Measurements from ENCODE around the gene GAL3ST1. TPM values are rescaled to one million over a fixed set of nuclear protein-coding genes. Genes with fewer than 3 reads are reported as not detected.
"Not testable (repeated sequence)": the region's sequence is repeated elsewhere in the genome, so short reads cannot be mapped to it uniquely, and the experiment has no call there.

The GAL3ST1 gene
- not detected in 2 replicates for total RNA-seq
- polyA plus RNA-seq (2012): 0.06 TPM

DNA sequence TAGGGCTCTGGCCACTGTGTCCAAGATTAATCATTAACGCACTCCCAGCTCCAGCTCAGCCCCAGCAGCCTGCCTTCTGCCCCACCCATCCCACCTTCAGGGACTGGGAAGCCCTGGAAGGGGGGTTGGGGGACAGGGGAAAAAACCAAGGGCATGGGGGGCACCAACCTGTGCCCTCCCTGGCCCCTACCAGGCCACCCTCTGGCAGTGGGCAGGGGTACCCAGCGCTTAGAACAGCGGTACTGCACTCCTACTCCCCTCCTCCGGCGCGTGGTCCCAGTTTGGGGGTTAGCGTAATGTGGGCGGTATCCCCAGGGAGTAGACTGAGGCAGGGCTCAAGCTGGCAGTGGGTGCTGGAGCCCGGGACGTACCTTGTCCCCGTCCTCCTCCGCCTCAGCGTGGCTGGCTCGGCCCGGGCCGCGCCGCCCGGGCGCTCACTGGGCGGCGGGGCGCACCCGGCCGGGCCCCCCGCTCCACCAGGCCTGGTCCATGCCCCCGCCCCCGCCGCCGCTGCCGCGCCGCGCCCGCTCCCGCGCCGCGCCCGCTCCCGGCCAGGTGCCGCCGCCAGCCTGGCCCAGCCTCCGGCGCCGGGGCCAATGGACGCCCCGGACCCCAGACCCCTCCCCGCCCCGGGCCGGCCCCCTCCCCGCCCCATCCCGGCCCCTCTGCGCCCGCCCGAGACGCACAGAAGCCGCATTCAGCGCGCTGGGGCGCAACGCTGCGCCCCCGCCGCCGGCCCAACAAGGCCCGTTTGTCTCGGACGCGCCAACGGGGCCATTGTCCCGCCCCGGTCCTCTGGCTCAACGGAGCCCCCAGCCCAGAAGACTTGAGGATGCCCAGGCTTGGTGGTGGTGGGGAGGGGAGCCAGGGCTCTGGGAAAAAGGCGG, at the start of gene GAL3ST1:
Gene GAL3ST1 (minus strand): TSS at position 571 of the 887 bp plus-strand sequence. CDS start 17,273 bp downstream, outside the sequence.
- DNase-seq (ENCODE audit: low read depth): no peak

DNA sequence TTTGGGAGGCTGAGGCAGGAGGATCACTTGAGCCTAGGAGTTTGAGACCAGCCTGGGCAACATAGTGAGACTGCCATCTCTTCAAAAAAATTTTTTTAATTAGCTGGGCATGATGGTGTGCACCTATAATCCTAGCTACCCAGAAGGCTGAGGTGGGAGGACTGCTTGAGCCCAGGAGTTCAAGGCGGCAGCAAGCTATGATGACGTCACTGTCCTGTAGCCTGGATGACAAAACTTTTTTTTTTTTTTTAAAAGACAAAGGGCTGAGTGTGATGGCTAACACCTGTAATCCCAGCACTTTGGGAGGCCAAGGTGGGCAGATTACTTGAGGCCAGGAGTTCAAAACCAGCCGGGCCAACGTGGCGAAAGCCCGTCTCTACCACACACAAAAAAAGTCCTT, 45.4 kb upstream of the GAL3ST1 start:
- DNase-seq (ENCODE audit: low read depth): not testable (repeated sequence)

DNA sequence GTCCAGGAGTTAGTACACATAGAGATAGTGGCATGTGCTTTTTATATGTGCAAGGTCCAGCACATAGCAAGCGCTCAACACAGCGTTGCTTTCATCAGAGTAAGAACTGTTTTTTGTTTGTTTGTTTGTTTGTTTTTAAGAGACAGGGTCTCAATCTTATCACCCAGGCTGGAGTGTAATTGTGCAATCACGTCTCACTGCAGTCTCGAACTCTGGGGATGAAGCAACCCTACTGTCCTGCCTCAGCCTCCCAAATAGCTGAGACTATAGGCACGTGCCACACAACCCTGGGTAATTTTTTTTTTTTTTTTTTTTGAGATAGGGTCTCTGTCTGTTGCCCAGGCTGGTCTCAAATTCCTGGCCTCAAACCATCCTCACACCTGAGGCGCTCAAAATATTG, 43.4 kb upstream of the GAL3ST1 start:
- no peak for DNase-seq (ENCODE audit: low read depth)

- DNase-seq (ENCODE audit: low read depth): no peak
These were observed 41.1 kb upstream of the GAL3ST1 start for GRCh38 chr22:30615543-30615954.

DNA sequence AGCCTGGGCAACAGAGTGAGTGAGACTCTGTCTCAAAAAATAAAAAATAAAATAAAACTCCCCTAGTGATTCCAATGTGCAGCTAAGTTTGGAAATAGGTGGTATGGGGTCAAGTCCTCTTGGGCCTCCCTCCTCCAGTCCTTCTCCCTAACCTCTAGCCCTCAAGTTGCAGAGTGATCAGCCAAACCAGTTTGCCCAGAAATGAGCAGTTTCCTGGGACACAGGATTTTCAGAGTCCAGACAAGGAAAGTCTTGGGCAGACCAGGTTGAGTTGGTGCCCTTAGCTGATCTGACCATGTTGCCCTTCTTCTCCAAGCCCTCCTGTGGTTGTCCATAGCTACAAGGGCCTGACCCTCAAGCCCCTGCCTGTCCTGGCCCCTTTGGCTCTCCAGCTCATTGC, 40.4 kb upstream of the GAL3ST1 start:
- DNase-seq (ENCODE audit: low read depth): no peak

DNA sequence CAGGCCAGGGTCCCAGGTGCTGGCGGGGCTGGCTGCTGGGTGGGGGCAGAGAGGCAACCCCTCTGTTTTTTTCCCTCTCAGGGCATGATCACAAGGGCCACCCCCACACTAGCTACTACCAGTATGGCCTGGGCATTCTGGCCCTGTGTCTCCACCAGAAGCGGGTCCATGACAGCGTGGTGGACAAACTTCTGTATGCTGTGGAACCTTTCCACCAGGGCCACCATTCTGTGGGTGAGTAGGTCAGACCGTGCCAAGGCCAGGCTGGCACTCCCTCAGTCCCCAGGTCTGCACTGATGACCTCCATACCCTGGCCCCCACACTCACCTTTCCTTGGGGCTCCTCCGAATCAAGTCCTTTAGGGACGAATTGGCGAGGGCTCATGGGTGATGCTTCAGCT, 39.8 kb upstream of the GAL3ST1 start:
- DNase-seq (ENCODE audit: low read depth): no peak

- DNase-seq (ENCODE audit: low read depth): no peak
These were observed 38.3 kb upstream of the GAL3ST1 start for GRCh38 chr22:30612789-30613188.

GRCh38 chr22:30611197-30611596, 36.7 kb upstream of the GAL3ST1 start:
- DNase-seq (ENCODE audit: low read depth): no peak

GRCh38 chr22:30610299-30610698, 35.8 kb upstream of the GAL3ST1 start:
- no peak for DNase-seq (ENCODE audit: low read depth)

GRCh38 chr22:30609260-30610185, 35.1 kb upstream of the GAL3ST1 start:
- peak; percentile 91 for DNase-seq (ENCODE audit: low read depth)

DNA sequence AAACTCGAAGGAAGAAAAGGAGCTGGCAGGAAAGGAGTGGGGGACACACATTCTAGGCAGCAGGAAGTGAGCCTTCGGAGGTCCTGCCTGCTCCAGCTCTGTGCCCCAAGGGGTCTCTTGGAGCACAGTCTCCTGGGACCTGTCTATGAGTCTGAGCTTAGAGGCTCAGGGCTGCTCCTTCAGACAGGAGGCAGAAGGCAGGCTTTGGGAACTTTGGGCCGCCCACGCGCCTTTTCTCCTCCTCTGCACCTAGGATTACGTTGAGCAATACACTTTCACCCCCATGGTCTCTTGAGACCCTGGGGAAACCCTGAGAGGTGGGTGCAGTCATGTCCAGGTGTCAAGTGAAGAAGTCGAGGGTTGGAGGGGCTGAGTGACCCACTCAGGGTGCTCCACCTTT, 33.5 kb upstream of the GAL3ST1 start:
- DNase-seq (ENCODE audit: low read depth): no peak

- DNase-seq (ENCODE audit: low read depth): no peak
These were observed 33.0 kb upstream of the GAL3ST1 start for GRCh38 chr22:30607300-30607930.

- DNase-seq (ENCODE audit: low read depth): peak; percentile 83
These were observed 32.2 kb upstream of the GAL3ST1 start, which contains the start of gene TCN2 for GRCh38 chr22:30606455-30607299. TSS of gene TCN2 (plus strand) at chr22:30607174. CDS start at chr22:30607332, 158 bp downstream.

DNA sequence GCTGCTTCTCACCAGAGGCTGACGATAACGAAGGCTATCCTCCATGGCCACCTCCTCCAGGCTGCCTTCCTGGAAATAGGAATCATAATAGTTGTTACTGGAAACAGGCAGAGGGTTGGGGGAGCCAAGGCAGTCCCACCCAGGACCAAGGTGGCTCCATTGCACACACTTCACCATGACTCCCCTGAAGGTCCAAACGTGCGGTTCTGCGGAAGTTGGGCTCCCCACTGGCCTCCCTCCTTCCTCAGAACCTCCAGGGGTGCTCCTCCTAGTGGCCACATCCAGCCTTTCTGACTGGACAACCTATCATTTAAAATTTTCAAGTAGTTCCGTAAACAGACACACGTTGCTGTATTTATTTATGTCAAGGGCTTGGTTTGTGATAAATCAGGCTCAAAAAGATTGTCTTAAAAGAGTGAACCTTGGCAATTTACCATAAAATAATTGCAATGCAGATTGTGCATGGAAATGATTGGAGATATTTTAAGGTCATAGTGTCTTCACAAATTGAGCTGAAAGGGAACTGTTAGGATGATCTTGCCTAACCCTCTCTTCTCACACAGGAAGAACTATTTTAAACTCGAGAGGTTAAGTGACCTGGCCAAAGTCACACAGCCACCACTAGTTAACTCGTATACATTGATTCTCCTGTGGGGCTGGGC, 31.1 kb upstream of the GAL3ST1 start:
- DNase-seq (ENCODE audit: low read depth): peak; percentile 57

DNA sequence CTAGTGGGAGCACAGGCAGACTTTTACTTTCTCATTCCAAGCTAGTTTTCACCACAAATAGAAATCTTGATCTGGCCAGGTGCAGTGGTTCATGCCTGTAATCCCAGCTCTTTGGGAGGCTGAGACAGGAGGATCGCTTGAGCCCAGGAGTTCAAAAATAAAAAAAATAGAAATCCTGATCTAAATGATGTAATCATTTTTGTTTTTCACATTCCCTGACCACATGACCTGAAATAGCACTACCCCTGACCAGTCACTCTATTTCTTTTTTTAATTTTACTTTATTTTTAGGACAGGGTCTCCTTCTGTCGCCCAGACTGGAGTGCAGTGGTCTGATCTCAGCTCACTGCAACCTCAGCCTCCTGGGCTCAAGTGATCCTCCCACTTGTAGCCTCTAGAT, 30.3 kb upstream of the GAL3ST1 start:
- DNase-seq (ENCODE audit: low read depth): no peak

DNA sequence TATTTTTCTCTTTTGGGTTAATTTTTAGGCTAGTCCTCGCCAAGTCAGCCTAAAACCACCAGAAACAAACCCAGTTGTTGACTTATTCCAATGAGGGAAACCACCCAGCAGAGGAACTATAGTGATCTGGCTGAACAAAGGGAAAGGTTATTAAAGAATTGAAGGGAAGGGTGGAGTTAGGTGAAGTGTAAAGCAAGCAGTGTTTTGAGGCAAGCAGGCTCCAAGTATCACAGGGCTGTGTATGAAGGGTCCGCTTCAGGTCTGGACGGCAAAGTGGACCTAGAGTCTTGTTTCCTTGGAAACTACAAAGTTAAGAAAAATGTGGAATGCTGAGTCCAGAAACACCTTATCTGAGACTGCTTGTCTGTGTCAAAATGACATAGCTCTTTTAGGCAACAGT, 29.3 kb upstream of the GAL3ST1 start:
- no peak for DNase-seq (ENCODE audit: low read depth)

DNA sequence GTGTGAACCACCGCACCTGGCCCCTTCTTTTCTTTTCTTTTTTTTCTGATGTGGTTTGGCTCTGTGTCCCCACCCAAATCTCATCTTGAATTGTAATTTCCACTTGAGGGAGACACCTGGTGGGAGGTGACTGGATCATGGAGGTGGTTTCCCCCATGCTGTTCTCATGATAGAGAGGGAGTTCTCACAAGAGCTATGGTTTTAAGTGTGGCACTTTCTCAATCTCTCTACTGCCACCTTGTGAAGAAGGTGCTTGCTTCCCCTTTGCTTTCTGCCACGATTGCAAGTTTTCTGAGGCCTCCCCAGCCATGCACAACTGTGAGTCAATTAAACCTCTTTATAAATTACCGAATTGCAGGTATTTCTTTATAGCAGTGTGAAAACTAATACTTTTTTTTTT, 27.6 kb upstream of the GAL3ST1 start:
- DNase-seq (ENCODE audit: low read depth): no peak

- no peak for DNase-seq (ENCODE audit: low read depth)
These were observed 27.0 kb upstream of the GAL3ST1 start for GRCh38 chr22:30601464-30601863.

DNA sequence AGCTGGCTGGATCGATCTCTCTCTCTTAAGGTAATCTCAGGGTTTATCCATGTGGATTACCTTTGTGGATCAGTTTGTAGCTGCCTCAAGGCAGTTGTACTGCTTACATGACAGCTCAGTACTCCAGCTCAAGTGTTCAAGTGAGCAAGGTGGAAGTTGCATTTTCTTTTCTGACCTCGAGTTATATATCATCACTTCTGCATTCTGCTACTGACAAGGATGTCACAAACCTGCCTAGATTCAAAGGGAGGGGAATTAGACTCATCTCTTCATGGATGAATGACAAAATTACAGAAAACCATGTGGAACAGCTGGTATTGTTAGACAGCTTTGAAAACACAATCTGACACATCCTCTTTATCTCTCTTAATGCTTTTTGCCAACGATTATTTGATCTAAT, 26.5 kb upstream of the GAL3ST1 start:
- no peak for DNase-seq (ENCODE audit: low read depth)

GRCh38 chr22:30598986-30599385, 24.5 kb upstream of the GAL3ST1 start:
- no peak for DNase-seq (ENCODE audit: low read depth)

All from myocyte (in vitro differentiated cells).